Measurements from ENCODE around the gene LPCAT3.
A peak's percentile ranks its signal among the peaks of the same experiment; 100 is the strongest.

The LPCAT3 gene

GRCh38 chr12:6946033-6946919 is 72.0 kb downstream of the LPCAT3 start (continued):
- TF ChIP-seq PATZ1 (tag by site-specific recombination; IDR thresholded peaks at IDR 0.05) (peak; percentile 72), ZNF768 (tag by site-specific recombination; IDR thresholded peaks at IDR 0.05) (no peak), WT1 (tag by site-specific recombination; IDR thresholded peaks at IDR 0.05) (no peak), HIC1 (tag by site-specific recombination; IDR thresholded peaks at IDR 0.05) (no peak), TRIM28 (IDR thresholded peaks at IDR 0.05; ENCODE audit: borderline replicate concordance, low read length) (0 out of 2 replicates have a peak, but pooled peaks have one; percentile 51), ZNF211 (tag by site-specific recombination; IDR thresholded peaks at IDR 0.05; ENCODE audit: low read depth) (no peak), ZNF658 (tag by site-specific recombination; IDR thresholded peaks at IDR 0.05) (no peak), KLF9 (tag by site-specific recombination; IDR thresholded peaks at IDR 0.05; ENCODE audit: low read depth) (peak; percentile 78), ZNF19 (tag by site-specific recombination; IDR thresholded peaks at IDR 0.05; ENCODE audit: low read depth) (no peak), ZNF174 (tag by site-specific recombination; IDR thresholded peaks at IDR 0.05) (no peak), ZNF623 (tag by site-specific recombination; IDR thresholded peaks at IDR 0.05) (no peak), YY2 (tag by site-specific recombination; IDR thresholded peaks at IDR 0.05) (no peak), ZNF292 (tag by site-specific recombination; IDR thresholded peaks at IDR 0.05; ENCODE audit: borderline replicate concordance, low read depth) (no peak), ZNF184 (tag by site-specific recombination; IDR thresholded peaks at IDR 0.05) (no peak), ZBTB21 (tag by site-specific recombination; IDR thresholded peaks at IDR 0.05) (no peak), ZNF837 (tag by site-specific recombination; IDR thresholded peaks at IDR 0.05) (no peak), ZNF704 (tag by site-specific recombination; IDR thresholded peaks at IDR 0.05) (no peak), GLI4 (tag by site-specific recombination; IDR thresholded peaks at IDR 0.05) (no peak), ZNF423 (tag by site-specific recombination; IDR thresholded peaks at IDR 0.05) (peak; percentile 88), ZNF341 (tag by site-specific recombination; IDR thresholded peaks at IDR 0.05; ENCODE audit: low read depth) (peak; percentile 82), PRDM10 (tag by site-specific recombination; IDR thresholded peaks at IDR 0.05) (peak; percentile 28; the same call in 1 of the 2 replicates), YY1 (tag by site-specific recombination; IDR thresholded peaks at IDR 0.05) (no peak), ZNF324 (tag by site-specific recombination; IDR thresholded peaks at IDR 0.05) (no peak), ZNF266 (tag by site-specific recombination; IDR thresholded peaks at IDR 0.05; ENCODE audit: low read depth) (no peak), ZNF548 (tag by site-specific recombination; IDR thresholded peaks at IDR 0.05) (no peak), ZSCAN18 (tag by site-specific recombination; IDR thresholded peaks at IDR 0.05) (no peak), BCL11B (tag by site-specific recombination; IDR thresholded peaks at IDR 0.05; ENCODE audit: low read depth) (no peak), ZBTB20 (tag by site-specific recombination; IDR thresholded peaks at IDR 0.05) (peak; percentile 89), EGR2 (tag by site-specific recombination; IDR thresholded peaks at IDR 0.05; ENCODE audit: low read depth) (no peak; the same call in 1 of the 2 replicates), ZBTB48 (tag by site-specific recombination; IDR thresholded peaks at IDR 0.05) (peak; percentile 43; the same call in 1 of the 2 replicates), ZBTB17 (tag by site-specific recombination; IDR thresholded peaks at IDR 0.05) (peak; percentile 89)

All from HEK293 (cell line).